Stimulated activated naive CD8-positive, alpha-beta T cell treated with anti-CD3 and anti-CD28 coated beads, Interleukin-15, Interleukin-2, amounts not matched to agents 100 ng/mL and 50 ng/mL, for 24 hours (primary cell): ENCODE data around the gene HBP1.
A peak's percentile ranks its signal among the peaks of the same experiment; 100 is the strongest.

Source experiments
- H3K27ac Mint-ChIP-seq: one replicate; pipeline ENCODE4 v1.8.0; 2021; ENCODE audit warnings: mild to moderate bottlenecking, mixed read lengths
- H3K27me3 Mint-ChIP-seq: one replicate; pipeline ENCODE4 v1.8.0; 2021; ENCODE audit warnings: mixed read lengths
- H3K36me3 Mint-ChIP-seq: one replicate; pipeline ENCODE4 v1.8.0; 2021; ENCODE audit warnings: low read depth, mixed read lengths
- H3K4me1 Mint-ChIP-seq: one replicate; pipeline ENCODE4 v1.8.0; 2021; ENCODE audit warnings: low read depth, mixed read lengths
- H3K4me3 Mint-ChIP-seq: one replicate; pipeline ENCODE4 v1.8.0; 2021; ENCODE audit warnings: mild to moderate bottlenecking, mixed read lengths
- H3K9me3 Mint-ChIP-seq: one replicate; pipeline ENCODE4 v1.8.0; 2021; ENCODE audit warnings: mixed read lengths

The HBP1 gene

DNA sequence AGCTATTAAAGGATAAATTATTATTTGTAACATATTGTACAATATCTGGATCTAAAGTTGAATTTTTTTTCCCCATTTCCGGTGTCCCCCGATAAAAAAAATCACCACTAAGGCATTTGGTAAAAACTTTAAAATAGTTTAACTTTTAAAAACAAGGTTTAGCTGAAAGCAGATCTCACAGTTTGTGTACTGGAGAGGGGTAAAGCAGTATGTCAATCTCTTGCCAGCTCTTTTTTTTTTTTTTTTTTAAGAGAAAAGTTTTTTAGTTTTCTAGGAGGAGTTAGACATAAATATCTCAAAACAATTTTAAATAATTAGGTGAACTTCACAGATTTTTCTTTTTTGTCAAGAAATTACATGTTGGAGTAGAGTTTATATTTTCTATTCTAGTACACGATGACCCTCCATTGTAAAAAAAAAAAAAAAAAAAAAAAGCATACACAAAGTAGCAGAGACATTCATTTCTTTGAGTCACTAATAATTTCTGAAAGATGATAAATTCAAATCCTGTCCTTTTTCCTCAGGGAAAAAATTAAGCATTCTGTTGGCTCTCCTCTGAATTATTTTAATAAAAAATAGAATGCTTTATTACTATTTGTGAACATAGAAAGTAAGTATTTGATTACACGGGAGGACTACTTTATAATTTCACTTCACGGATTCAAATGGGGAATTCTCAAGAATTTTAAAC is 1.9 kb upstream of the HBP1 start:
- no peaks in the 10 kb centered on the region for H3K9me3 Mint-ChIP-seq
- peaks cover 34% of the 10 kb centered on the region for H3K4me1 Mint-ChIP-seq
- H3K27me3 Mint-ChIP-seq, result peaks cover 3% of the 10 kb centered on the region
- H3K4me3 Mint-ChIP-seq, result peak overlapping the region; percentile 92
- H3K27ac Mint-ChIP-seq, result peak overlapping the region; percentile 98
- no peaks in the 10 kb centered on the region for H3K36me3 Mint-ChIP-seq

DNA sequence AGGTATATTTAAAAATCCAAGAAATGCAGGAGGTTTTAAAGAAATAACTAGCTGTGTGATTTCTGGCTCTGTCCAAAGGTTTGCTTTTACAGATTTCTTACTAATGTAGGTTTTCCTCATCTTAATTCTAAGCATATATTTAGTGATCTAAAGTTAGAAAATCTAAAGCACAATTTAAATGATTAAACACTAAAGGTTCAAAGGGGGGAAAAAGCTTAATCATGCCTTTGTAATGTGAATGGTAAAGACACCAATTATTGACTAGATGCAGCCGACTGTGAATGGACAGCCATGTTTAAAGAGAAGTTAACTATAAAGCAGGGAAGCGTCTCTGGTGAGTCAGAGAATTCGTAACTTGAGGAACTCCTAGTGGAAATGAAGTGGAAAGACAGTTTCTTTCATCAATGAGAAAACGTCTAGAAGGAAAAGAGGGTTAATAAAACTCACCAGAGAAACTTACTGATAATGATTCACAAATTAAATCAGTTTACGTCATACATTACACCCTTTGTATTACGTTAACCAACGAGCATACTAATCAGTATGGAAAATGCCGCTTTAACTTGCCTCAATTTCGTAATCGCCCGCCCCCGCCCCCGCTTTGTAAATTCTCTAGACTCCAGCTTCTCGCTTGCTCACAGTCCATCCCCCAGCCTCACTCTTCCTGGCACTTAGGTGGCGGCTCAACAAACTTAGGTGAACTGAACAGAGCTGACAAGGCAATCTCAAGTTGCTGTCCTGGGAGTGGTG is 1.1 kb upstream of the HBP1 start:
- H3K36me3 Mint-ChIP-seq, result no peaks in the 10 kb centered on the region
- H3K27ac Mint-ChIP-seq, result peak overlapping the region; percentile 98
- H3K9me3 Mint-ChIP-seq, result no peaks in the 10 kb centered on the region
- peaks cover 42% of the 10 kb centered on the region for H3K4me1 Mint-ChIP-seq
- peak overlapping the region; percentile 92 for H3K4me3 Mint-ChIP-seq
- peaks cover 3% of the 10 kb centered on the region for H3K27me3 Mint-ChIP-seq

DNA sequence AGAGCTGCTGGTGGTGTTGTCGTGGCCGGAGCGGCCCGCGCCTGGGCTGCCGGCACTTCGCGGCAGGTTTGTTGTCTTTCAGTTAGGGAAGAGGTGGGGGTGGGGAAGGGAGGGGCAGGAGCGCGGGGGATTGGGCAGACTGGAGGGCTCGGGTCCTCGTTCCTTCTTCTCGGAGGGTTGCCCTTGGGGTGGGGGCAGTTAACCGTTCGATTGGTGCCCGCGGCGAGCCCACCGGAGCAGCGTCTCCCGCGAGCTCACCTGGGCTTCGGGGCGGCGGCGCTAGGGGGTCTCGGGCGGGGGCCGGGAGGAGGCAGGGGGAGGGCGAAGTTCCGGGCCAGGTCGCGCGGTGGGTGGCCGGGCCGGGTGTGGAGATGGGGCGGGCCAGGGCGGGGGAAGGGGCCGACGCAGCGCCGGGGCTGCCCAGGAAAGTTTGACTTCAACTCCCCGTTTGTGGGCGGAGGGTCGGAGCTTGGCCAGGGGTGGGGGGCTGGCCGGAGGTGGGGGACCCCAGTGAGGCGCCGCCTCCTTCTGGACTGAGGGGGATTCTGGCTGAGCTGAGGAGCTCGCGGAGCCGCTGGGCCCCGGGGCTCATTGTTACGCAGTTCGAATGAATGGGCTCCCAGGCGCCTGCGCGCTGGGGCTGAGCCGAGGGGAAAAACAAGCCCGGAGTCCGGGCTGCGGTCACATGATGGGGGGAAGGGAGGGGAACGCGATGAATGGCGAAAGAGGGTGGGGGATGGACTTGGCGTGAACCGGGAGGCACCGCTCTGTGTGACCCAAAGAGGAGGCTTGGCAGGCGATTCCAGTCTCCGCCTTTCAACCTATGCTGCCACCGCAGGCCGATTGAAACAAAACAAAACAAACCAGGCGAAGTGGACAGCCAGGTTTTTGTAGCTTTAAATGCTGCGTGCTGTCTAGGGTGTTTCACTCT is 582 bp downstream of the HBP1 start:
- Mint-ChIP-seq H3K27me3 (peaks cover 3% of the 10 kb centered on the region), H3K4me1 (peaks cover 59% of the 10 kb centered on the region), H3K27ac (peak overlapping the region; percentile 98), H3K4me3 (peak overlapping the region; percentile 92), H3K36me3 (no peaks in the 10 kb centered on the region), H3K9me3 (no peaks in the 10 kb centered on the region)

DNA sequence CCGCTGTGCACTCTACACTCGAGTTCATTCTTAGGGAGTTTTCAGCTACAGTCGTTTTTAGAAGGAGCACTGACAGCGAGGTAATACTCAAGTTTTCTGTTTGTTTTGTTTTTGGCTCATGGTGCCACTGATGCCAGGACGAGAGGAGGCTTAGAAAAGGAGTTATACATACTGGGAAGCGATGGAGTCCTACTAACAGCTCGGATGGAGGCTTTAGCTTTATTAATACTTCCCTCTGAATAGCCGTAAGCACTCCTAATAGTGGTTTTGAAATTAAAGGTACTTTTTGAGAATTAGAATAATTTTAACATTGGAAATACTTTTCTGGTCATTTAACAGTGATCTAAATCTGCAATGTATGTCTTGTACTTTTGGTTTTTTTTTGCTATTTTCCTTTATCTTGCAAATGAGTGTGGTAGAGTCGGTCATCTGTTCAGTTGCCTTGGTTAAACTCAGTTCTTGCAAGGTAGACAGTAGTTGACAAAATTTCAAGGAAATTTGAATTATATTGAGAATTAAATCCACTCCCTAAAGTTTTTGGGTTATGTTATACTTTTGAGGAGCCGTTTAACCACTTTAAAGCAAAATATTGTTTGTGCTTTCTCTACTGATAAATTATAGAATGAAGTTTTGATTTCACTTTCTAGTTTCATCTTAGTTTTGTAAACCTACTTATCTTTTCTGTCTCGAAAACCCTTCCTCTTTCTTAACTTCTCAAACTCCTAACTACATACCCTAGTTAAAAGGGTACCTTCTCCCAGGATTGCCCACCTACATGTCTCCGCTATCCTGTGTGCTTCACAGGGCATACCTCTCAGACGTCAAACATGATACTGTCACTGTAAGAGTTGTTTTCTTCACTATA is 1.5 kb downstream of the HBP1 start:
- Mint-ChIP-seq H3K9me3 (no peaks in the 10 kb centered on the region), H3K4me3 (peak overlapping the region; percentile 92), H3K27ac (peak overlapping the region; percentile 92), H3K27me3 (no peaks in the 10 kb centered on the region), H3K36me3 (no peaks in the 10 kb centered on the region), H3K4me1 (peaks cover 68% of the 10 kb centered on the region)

DNA sequence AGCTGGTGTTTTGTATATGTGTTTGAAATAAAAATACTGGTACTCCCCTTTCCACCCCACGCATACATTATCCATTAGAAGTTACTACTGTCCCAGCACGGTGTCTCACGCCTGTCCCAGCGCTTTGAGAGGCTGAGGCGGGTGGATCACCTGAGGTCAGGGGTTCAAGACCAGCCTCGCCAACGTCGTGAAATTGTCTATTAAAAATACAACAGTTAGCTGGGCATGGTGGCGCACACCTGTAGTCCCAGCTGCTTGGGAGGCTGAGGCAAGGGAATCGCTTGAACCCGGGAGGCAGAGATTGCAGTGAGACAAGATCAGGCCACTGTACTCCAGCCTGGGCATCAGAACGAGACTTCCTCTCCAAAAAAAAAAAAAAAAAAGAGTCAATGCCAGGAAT is 2.7 kb downstream of the HBP1 start:
- Mint-ChIP-seq H3K36me3 (no peaks in the 10 kb centered on the region), H3K4me1 (peaks cover 77% of the 10 kb centered on the region), H3K4me3 (peak overlapping the region; percentile 45), H3K9me3 (no peaks in the 10 kb centered on the region), H3K27me3 (no peaks in the 10 kb centered on the region), H3K27ac (peak overlapping the region; percentile 85)

DNA sequence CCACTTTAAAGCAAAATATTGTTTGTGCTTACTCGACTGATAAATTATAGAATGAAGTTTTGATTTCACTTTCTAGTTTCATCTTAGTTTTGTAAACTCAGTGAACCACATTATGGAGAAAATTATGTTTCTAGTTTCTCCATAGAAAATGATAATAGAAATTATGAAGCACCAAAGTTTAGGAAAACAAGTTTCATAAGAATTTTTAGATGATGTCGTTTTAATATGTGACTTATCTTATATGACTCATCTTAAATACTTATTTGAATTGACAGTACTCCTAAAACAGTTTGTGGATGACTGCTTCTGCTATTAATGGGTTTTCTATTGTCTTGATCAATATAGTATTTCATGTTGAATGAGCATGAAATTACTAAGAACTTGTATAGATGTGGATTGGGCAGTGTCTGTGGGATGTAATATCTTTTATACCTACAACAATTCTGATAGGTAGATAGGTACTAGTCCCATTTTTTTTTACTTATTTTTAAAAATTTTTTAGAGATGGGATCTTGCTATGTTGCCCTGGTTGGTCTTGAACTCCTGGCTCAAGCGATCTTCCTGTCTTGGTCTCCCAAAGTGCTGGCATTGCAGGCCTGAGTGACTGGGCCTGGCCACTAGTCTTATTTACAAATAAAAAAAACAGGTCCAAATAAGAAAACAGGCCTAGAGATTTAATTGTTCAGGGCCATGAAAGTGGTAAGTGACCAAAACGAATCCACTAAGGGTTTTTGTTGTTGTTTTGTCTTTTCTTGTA is 3.7 kb downstream of the HBP1 start:
- no peaks in the 10 kb centered on the region for H3K36me3 Mint-ChIP-seq
- H3K4me1 Mint-ChIP-seq, result peaks cover 77% of the 10 kb centered on the region
- H3K27ac Mint-ChIP-seq, result peak overlapping the region; percentile 80
- H3K9me3 Mint-ChIP-seq, result no peaks in the 10 kb centered on the region
- no peaks in the 10 kb centered on the region for H3K27me3 Mint-ChIP-seq
- H3K4me3 Mint-ChIP-seq, result peak overlapping the region; percentile 51

DNA sequence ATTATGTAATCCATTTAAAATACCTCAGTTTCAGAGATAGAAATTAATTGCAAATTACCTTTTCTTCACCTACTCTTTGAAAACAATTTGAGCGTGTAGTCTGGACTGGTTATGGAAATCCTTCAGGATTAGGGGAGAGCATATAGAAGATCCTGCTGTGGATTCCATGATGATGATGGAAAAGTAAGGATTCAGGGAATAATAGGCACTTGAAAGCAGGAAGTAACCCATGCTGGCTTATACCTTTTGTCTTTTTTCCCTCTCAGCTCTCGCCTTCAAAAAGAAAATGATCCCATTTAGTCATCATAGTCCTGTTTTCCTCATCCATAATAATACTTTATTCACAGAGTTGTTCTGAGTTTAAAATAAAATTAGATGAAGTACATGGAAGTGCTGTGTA is 4.4 kb downstream of the HBP1 start:
- peaks cover 75% of the 10 kb centered on the region for H3K4me1 Mint-ChIP-seq
- H3K36me3 Mint-ChIP-seq, result no peaks in the 10 kb centered on the region
- H3K4me3 Mint-ChIP-seq, result peak overlapping the region; percentile 49
- no peaks in the 10 kb centered on the region for H3K9me3 Mint-ChIP-seq
- H3K27ac Mint-ChIP-seq, result peak overlapping the region; percentile 80
- no peaks in the 10 kb centered on the region for H3K27me3 Mint-ChIP-seq

DNA sequence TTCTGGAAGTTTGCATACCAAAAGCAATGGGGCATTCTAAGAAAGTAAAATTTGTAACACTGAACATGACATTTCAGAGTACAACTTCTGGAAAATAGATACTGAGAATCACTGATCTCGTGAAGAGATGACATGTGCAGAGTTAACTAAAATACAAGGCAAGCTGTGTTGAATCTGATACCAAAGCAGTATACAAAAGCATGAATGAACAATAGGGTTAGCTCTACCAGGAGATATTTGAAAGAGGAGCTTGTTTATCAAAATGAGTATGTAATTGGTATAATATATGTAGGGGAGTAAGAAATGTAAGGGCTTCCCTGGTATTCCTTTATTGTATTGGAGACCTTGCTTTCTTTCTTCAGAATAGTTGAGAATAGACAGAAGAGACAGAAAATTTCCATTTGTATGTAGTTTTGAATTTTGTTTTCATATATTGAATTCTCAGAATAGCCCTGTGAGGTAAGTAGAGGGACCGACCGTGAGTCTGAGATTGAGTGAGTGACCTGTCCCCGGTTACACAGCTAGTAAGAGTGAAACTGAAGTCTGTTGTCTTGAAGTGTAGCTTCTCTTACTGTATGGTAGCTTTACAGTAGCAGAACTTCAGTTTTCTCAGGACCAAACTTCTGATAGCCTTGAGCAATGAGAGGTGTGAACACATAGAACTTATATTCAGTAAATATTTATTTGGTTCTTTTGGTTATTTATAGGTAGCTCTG is 5.0 kb downstream of the HBP1 start:
- Mint-ChIP-seq H3K27ac (peak overlapping the region; percentile 80), H3K4me3 (peak overlapping the region; percentile 49), H3K27me3 (no peaks in the 10 kb centered on the region), H3K9me3 (no peaks in the 10 kb centered on the region), H3K36me3 (no peaks in the 10 kb centered on the region), H3K4me1 (peaks cover 76% of the 10 kb centered on the region)

DNA sequence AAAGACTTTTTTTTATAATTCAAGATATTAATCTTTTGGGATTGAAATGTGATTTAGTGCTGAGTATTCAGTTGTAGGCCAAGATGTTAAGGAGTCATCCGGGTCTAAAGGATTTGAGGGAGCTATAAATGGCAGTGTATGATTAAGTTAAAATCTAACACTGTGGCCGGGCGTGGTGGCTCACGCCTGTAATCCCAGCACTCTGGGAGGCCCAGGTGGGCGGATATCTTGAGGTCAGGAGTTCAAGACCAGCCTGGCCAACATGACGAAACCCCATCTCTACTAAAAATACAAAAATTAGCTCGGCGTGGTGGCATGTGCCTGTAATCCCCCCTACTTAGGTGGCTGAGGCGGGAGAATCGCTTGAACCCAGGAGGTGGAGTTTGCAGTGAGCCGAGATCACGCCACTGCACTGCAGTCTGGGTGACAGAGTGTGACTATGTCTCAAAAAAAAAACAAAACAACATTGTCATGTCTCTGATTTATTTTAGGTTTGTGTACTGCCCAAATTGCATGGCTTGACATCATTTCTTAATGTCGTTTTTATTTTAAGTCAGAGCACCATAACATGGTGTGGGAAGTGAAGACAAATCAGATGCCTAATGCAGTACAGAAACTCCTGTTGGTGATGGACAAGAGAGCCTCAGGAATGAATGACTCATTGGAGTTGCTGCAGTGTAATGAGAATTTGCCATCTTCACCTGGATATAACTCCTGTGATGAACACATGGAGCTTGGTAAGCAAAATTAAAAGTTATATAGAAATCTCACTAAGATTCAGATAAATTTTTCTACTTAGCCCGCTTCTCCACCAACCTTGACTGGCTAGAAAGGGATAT is 10.7 kb downstream of the HBP1 start:
- H3K4me1 Mint-ChIP-seq, result peaks cover 71% of the 10 kb centered on the region
- peak overlapping the region; percentile 96 for H3K27ac Mint-ChIP-seq
- H3K9me3 Mint-ChIP-seq, result no peaks in the 10 kb centered on the region
- H3K27me3 Mint-ChIP-seq, result no peaks in the 10 kb centered on the region
- H3K36me3 Mint-ChIP-seq, result peaks cover 15% of the 10 kb centered on the region
- H3K4me3 Mint-ChIP-seq, result peak overlapping the region; percentile 68

DNA sequence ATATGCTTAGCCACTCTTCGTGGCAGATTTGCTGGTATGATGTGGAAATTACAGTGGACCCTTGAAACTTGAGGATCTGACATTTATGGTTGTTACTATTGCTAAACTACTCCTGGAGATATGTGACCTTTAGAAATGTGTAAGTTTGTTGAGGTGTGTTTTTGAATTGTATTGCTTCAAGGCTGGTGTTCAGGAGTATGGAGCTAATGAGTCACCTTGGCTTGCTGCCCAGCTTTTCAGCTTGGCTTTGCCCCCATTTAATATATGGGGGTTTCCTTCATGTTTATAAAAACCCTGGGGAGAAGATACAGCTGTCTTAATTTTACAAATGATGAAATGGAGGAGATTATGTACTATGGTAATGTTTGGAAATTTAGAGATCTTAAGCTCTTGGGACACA is 11.6 kb downstream of the HBP1 start:
- Mint-ChIP-seq H3K27ac (peak overlapping the region; percentile 96), H3K4me1 (peaks cover 63% of the 10 kb centered on the region), H3K4me3 (peak overlapping the region; percentile 68), H3K9me3 (no peaks in the 10 kb centered on the region), H3K27me3 (no peaks in the 10 kb centered on the region), H3K36me3 (peaks cover 23% of the 10 kb centered on the region)

DNA sequence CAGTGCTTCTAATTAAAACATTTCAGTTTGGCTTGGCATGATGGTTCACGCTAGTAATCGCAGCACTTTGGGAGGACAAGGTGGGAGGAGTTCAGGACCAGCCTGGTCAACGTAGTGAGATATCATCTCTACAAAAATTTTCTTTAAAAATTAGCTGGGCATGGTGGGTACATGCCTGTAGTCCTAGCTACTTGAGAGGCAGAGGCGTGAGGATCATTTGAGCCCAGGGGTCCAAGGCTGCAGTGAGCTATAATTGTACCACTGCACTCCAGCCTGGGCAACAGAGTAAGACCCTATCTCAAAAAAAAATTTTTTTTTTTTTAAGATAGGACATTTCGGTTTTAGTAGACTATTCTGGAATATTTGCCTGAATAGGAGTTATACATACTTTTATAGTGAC is 12.4 kb downstream of the HBP1 start:
- Mint-ChIP-seq H3K4me1 (peaks cover 55% of the 10 kb centered on the region), H3K4me3 (peak overlapping the region; percentile 68), H3K27ac (peak overlapping the region; percentile 96), H3K27me3 (no peaks in the 10 kb centered on the region), H3K36me3 (peaks cover 28% of the 10 kb centered on the region), H3K9me3 (no peaks in the 10 kb centered on the region)

DNA sequence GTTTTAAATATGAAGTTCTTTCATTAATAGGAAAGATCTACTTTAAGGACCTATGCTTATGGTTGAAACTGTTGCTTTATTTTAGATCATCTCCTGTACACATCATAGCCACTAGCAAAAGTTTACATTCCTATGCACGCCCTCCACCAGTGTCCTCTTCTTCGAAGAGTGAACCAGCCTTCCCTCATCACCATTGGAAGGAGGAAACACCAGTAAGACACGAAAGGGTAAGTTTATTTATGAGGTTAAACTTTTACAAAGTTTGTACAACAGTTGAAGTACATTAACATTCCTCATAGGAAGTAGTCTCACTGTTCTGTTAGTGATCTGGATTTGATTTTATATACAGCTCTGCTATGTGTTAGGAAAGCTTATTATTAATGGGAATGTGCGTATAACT is 16.9 kb downstream of the HBP1 start:
- H3K36me3 Mint-ChIP-seq, result peaks cover 54% of the 10 kb centered on the region

More for the DNA sequence above, 16.9 kb downstream of the HBP1 start:
- Mint-ChIP-seq H3K27me3 (no peaks in the 10 kb centered on the region), H3K4me3 (no peak overlapping the region), H3K27ac (no peak overlapping the region), H3K4me1 (peaks cover 15% of the 10 kb centered on the region), H3K9me3 (no peaks in the 10 kb centered on the region)
